Right renal cortex interstitium (tissue), 3 donors: ENCODE results near the gene LLGL1. TPM values are rescaled to one million over a fixed set of nuclear protein-coding genes. Genes with fewer than 3 reads are reported as not detected.

Source experiments
- DNase-seq, 3 donors: peaks; one replicate each; pipeline ENCODE4 v3.0.0-alpha.2; 2013; ENCODE audit warnings: low read depth in 3 of 3, low spot score in 2 of 3
- polyA plus RNA-seq, 3 donors: library from polyadenylated mRNA; unstranded; fragments of 120-200 nt; gene quantifications; one replicate each; pipeline ENCODE4 v1.2.1, GENCODE V29; 2013; ENCODE audit not compliant: insufficient read length in 3 of 3

Gene LLGL1
- polyA plus RNA-seq, 3 donors: 23.9 to 27.4 (median 25.5) TPM

DNA sequence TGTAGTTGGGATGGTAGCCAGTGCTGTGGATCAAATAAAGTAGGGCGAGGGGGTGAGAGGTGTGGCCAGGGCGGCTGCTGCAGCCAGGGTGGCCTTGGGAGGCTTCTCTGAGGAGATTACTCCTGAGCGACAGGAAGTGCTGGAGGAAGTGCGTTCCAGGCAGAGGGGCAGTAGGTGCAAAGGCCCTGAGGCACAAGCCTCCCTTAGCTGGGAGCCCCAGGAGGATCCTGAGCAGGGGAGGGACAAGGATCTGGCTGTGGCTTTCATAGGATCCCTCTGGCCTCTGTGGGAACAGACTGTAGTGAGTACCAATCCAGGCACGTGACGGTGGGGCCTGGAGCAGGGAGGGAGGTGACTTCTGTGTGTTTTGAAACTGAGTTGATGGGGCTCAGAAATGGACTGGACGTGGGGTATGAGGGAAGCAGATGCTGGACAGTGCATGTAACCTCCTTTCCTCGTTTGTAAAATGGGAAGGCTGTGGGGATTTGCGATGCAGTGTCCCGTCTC, 2.8 kb downstream of the LLGL1 start:
- no peak for DNase-seq

GRCh38 chr17:18229254-18229653, 3.8 kb downstream of the LLGL1 start:
- no peak for DNase-seq

DNA sequence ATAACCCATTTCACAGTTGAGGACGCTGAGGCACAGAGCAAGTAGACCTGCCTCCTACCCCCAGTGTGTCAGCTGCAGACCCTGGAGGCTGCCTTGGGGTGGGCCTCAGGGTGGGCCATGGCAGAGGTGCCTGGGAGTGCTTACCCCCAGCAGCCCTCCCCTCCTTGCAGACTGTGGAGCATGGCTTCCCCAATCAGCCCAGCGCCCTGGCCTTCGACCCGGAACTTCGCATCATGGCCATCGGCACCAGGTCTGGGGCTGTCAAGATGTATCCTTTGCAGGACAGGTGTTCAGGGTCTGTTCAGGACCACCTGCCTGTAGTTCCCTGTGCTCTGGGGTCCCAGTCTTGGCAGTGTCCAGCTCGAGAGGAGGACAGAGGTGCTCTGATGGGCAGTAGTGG, 4.3 kb downstream of the LLGL1 start:
- DNase-seq: no peak

- DNase-seq: no peak
These were observed 5.1 kb downstream of the LLGL1 start for GRCh38 chr17:18230288-18231141.

GRCh38 chr17:18231164-18231563, 5.7 kb downstream of the LLGL1 start:
- no peak for DNase-seq

DNA sequence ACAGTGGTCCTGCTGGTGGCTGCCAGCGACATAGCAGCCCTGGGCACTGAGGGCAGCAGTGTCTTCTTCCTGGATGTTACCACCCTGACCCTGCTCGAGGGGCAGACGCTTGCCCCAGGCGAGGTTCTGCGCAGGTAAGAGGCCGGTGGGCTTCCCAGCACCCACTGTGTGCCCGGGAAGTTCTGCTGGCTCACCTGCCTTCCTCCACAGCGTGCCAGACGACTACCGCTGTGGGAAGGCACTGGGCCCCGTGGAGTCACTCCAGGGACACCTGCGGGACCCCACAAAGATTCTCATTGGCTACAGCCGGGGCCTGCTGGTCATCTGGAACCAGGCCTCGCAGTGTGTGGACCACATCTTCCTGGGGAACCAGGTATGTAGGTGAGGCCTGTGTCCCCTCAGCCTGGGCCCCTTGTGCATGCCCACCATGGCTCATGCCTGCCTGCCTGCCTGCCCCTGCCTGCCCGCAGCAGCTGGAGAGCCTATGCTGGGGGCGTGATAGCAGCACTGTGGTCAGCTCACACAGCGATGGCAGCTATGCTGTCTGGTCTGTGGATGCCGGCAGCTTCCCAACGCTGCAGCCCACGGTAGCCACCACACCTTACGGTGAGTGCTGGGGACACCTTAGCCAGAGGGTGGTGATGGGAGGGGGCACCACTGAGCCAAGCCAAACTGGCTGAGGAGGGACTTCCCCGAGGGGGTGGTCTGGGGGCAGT, 8.5 kb downstream of the LLGL1 start:
- no peak for DNase-seq

- no peak for DNase-seq
These were observed 9.5 kb downstream of the LLGL1 start for GRCh38 chr17:18234853-18235380.

- DNase-seq: no peak
These were observed 10.4 kb downstream of the LLGL1 start for GRCh38 chr17:18235743-18236256.

DNA sequence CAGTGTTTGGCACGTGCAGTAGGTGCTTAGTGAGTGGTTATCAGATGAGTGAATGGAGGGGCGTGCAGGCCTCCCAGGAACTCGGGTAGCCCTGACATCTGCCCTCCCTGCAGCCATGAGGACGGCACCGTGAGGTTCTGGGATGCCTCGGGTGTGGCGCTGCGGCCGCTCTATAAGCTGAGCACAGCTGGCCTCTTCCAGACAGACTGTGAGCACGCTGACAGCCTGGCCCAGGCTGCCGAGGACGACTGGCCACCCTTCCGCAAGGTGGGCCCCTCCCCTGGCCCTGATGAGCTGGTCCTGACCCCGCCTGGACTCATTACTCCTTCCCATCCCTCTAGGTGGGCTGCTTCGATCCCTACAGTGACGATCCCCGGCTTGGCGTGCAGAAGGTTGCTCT, 11.1 kb downstream of the LLGL1 start:
- DNase-seq: no peak

- DNase-seq: no peak
These were observed 12.0 kb downstream of the LLGL1 start for GRCh38 chr17:18237461-18237860.

DNA sequence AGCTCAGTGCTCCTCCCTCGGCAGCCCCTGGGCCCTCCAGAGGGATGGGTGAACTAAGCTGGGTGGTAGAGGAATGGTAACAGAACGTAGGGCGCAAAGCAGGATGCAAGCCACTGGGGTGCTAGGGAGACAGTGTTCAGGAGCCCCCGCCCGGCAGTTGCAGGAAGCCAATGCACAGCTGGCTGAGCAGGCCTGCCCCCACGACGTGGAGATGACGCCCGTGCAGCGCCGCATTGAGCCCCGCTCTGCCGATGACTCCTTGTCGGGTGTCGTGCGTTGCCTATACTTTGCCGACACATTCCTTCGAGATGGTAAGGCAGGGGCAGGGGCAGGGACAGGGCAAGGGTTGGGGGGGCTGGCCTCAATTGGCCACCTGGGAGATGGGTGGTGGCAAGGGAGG, 12.9 kb downstream of the LLGL1 start:
- no peak for DNase-seq

DNA sequence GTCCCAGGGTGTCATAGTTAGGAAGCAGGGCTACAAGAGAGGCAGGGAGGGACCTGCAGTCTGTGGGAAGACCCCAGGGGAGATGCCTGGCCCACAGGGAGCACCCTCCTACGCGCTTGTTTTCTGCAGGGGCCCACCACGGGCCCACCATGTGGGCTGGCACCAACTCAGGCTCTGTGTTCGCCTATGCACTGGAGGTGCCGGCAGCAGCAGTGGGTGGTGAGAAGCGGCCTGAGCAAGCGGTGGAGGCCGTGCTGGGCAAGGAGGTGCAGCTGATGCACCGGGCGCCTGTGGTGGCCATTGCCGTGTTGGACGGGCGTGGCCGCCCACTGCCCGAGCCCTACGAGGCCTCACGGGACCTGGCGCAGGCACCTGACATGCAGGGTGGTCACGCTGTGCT, 15.0 kb downstream of the LLGL1 start:
- DNase-seq: no peak

GRCh38 chr17:18241229-18241871, 15.9 kb downstream of the LLGL1 start:
- no peak for DNase-seq

- no peak for DNase-seq
These were observed 19.8 kb downstream of the LLGL1 start for GRCh38 chr17:18245038-18245776.

- DNase-seq: no peak
These were observed 20.8 kb downstream of the LLGL1 start for GRCh38 chr17:18246109-18246725.

GRCh38 chr17:18246880-18247612, 21.6 kb downstream of the LLGL1 start:
- DNase-seq: no peak

DNA sequence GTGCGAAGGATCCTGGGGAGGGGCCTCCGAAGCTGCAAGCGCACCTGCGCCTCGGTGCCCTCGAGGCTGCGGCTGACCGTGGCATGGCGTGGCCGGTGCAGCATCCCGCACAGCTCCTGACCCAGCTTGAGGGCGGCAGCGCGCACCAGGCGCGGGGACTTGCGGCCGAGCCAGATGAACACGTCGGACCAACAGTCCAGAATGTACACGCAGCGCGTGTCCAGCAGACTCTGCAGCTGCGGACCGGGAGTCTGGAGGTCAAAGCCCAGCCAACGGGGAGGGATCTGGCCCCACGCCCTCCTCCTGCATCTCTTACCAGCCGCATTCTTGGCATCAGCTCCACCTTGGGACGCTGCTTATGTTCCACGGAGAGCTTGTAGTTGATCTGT, 22.2 kb downstream of the LLGL1 start:
- DNase-seq: no peak

- no peak for DNase-seq
These were observed 22.9 kb downstream of the LLGL1 start for GRCh38 chr17:18248300-18248731.

GRCh38 chr17:18248811-18249210, 23.4 kb downstream of the LLGL1 start:
- no peak for DNase-seq
